Hepatocyte (in vitro differentiated cells): ENCODE data around the gene CNDP1. TPM values are rescaled to one million over a fixed set of nuclear protein-coding genes. Genes with fewer than 3 reads are reported as not detected.

Source experiments
- DNase-seq: peaks from one replicate; pipeline ENCODE4 v3.0.0-alpha.2; 2016; ENCODE audit warnings: low spot score
- H2AFZ ChIP-seq: fragments of 200-600 bp; sonication (generic); 2 replicates; pipeline ENCODE4 v1.6.0; 2016; ENCODE audit warnings: antibody characterized with exemption, mild to moderate bottlenecking
- H3K27ac ChIP-seq: fragments of 200-600 bp; sonication (generic); 2 replicates; pipeline ENCODE4 v1.5.1; 2016; ENCODE audit warnings: mild to moderate bottlenecking
- H3K27me3 ChIP-seq: fragments of 200-600 bp; sonication (generic); 2 replicates; pipeline ENCODE4 v1.6.1; 2016
- H3K36me3 ChIP-seq: fragments of 200-600 bp; sonication (generic); replicated peaks from 2 replicates; pipeline ENCODE4 v1.5.1; 2016; ENCODE audit warnings: low read depth; ENCODE audit not compliant: insufficient read depth
- H3K4me1 ChIP-seq: fragments of 200-600 bp; sonication (generic); 2 replicates; pipeline ENCODE4 v1.5.1; 2016; ENCODE audit warnings: mild to moderate bottlenecking, moderate library complexity; ENCODE audit not compliant: insufficient read depth
- H3K4me2 ChIP-seq: fragments of 200-600 bp; sonication (generic); 2 replicates; pipeline ENCODE4 v1.6.0; 2016
- H3K4me3 ChIP-seq: fragments of 200-600 bp; sonication (generic); 2 replicates; pipeline ENCODE4 v1.5.1; 2016; ENCODE audit warnings: mild to moderate bottlenecking
- H3K79me2 ChIP-seq: fragments of 200-600 bp; sonication (generic); 2 replicates; pipeline ENCODE4 v1.6.0; 2017; ENCODE audit warnings: mild to moderate bottlenecking
- H3K9me2 ChIP-seq: fragments of 200-600 bp; sonication (generic); replicated peaks from 2 replicates; pipeline ENCODE4 v1.6.0; 2017; ENCODE audit warnings: mild to moderate bottlenecking; ENCODE audit not compliant: insufficient read depth
- H3K9me3 ChIP-seq: fragments of 200-600 bp; sonication (generic); 2 replicates; pipeline ENCODE4 v1.5.1; 2016; ENCODE audit warnings: low read depth, mild to moderate bottlenecking
- H4K20me1 ChIP-seq: fragments of 200-600 bp; sonication (generic); 2 replicates; pipeline ENCODE4 v1.6.0; 2016; ENCODE audit warnings: mild to moderate bottlenecking; ENCODE audit not compliant: insufficient read depth, poor library complexity, severe bottlenecking
- EZH2 ChIP-seq: fragments of 200-600 bp; sonication (generic); IDR thresholded peaks from 2 replicates; pipeline ENCODE4 v1.6.1; 2016; ENCODE audit warnings: antibody characterized with exemption, mild to moderate bottlenecking, borderline replicate concordance
- EZH2phosphoT487 ChIP-seq: fragments of 200-600 bp; sonication (generic); IDR thresholded peaks from one replicate; pipeline ENCODE4 v1.6.1; 2018; ENCODE audit warnings: antibody characterized with exemption, mild to moderate bottlenecking, low read depth, moderate library complexity; ENCODE audit not compliant: unreplicated experiment, severe bottlenecking
- WGBS: methylation state at CpG from one replicate; pipeline ENCODE4 v1.1.6; 2016; ENCODE audit warnings: low lambda C conversion rate; ENCODE audit errors: missing lambda C conversion rate; 5-methylcytosine and 5-hydroxymethylcytosine counted together
- polyA plus RNA-seq: library from polyadenylated mRNA; unstranded; fragments of >200 nt; fragmentation: Nextera tagmentation; extraction: Ambion mirVana; gene quantifications from 2 replicates; pipeline ENCODE4 v1.2.1, GENCODE V29; 2016
- total RNA-seq: library from RNA; depleted of rRNA; stranded (reverse); fragments of >200 nt; gene quantifications from 2 replicates; pipeline ENCODE4 v1.2.3, GENCODE V29; 2014
- TF ChIP-seq, protein P1 (sequence below): fragments of 200-600 bp; sonication (generic); IDR thresholded peaks from 2 replicates; pipeline ENCODE4 v1.5.1; 2016; ENCODE audit warnings: antibody characterized with exemption, mild to moderate bottlenecking; ENCODE audit not compliant: poor library complexity

CNDP1 gene
- total and polyA plus RNA-seq, 2 experiments from 2014 or later: 0.74 TPM; not detected in 1

GRCh38 chr18:74626049-74626874 is 92.0 kb downstream of the CNDP1 start:
- Histone ChIP-seq H3K4me1 (no peaks in the 10 kb centered on the region), H2AFZ (no peak overlapping the region), H3K9me2 (no peaks in the 10 kb centered on the region), H3K4me3 (no peak overlapping the region), H3K27me3 (no peaks in the 10 kb centered on the region), H3K9me3 (no peaks in the 10 kb centered on the region), H3K4me2 (no peak overlapping the region), H4K20me1 (no peaks in the 10 kb centered on the region), H3K36me3 (no peaks in the 10 kb centered on the region), H3K27ac (no peak overlapping the region), H3K79me2 (peaks cover 52% of the 10 kb centered on the region)
- 75% methylated on average over 9 of the region's 9 CpGs for WGBS
- DNase-seq: no peak
- TF ChIP-seq EZH2phosphoT487 (no peak), EZH2 (no peak)
- TF ChIP-seq, protein P1, sequence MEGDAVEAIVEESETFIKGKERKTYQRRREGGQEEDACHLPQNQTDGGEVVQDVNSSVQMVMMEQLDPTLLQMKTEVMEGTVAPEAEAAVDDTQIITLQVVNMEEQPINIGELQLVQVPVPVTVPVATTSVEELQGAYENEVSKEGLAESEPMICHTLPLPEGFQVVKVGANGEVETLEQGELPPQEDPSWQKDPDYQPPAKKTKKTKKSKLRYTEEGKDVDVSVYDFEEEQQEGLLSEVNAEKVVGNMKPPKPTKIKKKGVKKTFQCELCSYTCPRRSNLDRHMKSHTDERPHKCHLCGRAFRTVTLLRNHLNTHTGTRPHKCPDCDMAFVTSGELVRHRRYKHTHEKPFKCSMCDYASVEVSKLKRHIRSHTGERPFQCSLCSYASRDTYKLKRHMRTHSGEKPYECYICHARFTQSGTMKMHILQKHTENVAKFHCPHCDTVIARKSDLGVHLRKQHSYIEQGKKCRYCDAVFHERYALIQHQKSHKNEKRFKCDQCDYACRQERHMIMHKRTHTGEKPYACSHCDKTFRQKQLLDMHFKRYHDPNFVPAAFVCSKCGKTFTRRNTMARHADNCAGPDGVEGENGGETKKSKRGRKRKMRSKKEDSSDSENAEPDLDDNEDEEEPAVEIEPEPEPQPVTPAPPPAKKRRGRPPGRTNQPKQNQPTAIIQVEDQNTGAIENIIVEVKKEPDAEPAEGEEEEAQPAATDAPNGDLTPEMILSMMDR: no peak

GRCh38 chr18:74630804-74631203 is 96.5 kb downstream of the CNDP1 start:
- TF ChIP-seq, protein P1: no peak
- TF ChIP-seq EZH2: no peak
- TF ChIP-seq EZH2phosphoT487: no peak
- H3K4me2 ChIP-seq: no peak overlapping the region
- H3K9me2 ChIP-seq: no peaks in the 10 kb centered on the region
- H2AFZ ChIP-seq: no peak overlapping the region
- no peak overlapping the region for H3K27ac ChIP-seq
- no peak overlapping the region for H3K4me3 ChIP-seq
- no peaks in the 10 kb centered on the region for H3K4me1 ChIP-seq
- WGBS: 76% methylated on average over 6 of the region's 6 CpGs
- peaks cover 23% of the 10 kb centered on the region for H3K79me2 ChIP-seq
- DNase-seq: no peak
- no peaks in the 10 kb centered on the region for H3K36me3 ChIP-seq
- H3K9me3 ChIP-seq: no peaks in the 10 kb centered on the region
- H4K20me1 ChIP-seq: no peaks in the 10 kb centered on the region
- no peaks in the 10 kb centered on the region for H3K27me3 ChIP-seq

DNA sequence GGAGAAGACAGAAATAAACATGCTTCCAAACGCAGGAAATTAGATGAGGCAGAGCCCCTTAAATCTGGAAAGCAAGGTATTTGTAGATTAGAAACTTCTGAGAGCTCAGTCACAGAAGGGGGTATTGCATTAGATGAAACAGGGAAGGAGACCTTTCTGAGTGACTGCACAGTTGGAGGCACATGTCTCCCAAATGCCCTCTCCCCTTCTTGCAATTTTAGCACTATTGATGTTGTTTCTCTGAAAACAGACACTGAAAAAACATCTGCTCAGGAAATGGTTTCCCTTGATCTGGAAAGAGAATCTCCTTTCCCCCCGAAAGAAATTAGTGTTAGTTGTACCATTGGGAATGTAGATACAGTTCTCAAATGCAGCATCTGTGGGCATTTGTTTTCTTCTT is 96.9 kb downstream of the CNDP1 start:
- WGBS: 74% methylated on average over 2 of the region's 2 CpGs
- Histone ChIP-seq H3K27ac (no peak overlapping the region), H3K9me2 (no peaks in the 10 kb centered on the region), H3K27me3 (no peaks in the 10 kb centered on the region), H3K9me3 (no peaks in the 10 kb centered on the region), H4K20me1 (no peaks in the 10 kb centered on the region), H3K4me1 (no peaks in the 10 kb centered on the region), H3K36me3 (no peaks in the 10 kb centered on the region), H3K4me3 (no peak overlapping the region), H3K4me2 (no peak overlapping the region), H3K79me2 (peaks cover 20% of the 10 kb centered on the region), H2AFZ (no peak overlapping the region)
- DNase-seq: no peak
- no peak for TF ChIP-seq EZH2phosphoT487
- no peak for TF ChIP-seq EZH2
- TF ChIP-seq, protein P1: no peak
